ENCODE results near the gene DDX41. TPM values are rescaled to one million over a fixed set of nuclear protein-coding genes. Genes with fewer than 3 reads are reported as not detected.
"Not testable (repeated sequence)": the region's sequence is repeated elsewhere in the genome, so short reads cannot be mapped to it uniquely, and the experiment has no call there.

The DDX41 gene
- polyA plus RNA-seq, 1 donor from 2014 or later, result 74.2 TPM

GRCh38 chr5:177491983-177492746 lies 24.6 kb downstream of the DDX41 start:
- no peak overlapping the region for H3K27ac Mint-ChIP-seq
- H3K4me3 Mint-ChIP-seq, result no peak overlapping the region
- peaks cover 4% of the 10 kb centered on the region for H3K36me3 Mint-ChIP-seq
- H3K4me1 Mint-ChIP-seq, result peaks cover 5 to 28% (median 12%) of the 10 kb centered on the region in 3 donors
- H3K27me3 Mint-ChIP-seq, result no peaks in the 10 kb centered on the region
- H3K9me3 Mint-ChIP-seq, result no peaks in the 10 kb centered on the region

DNA sequence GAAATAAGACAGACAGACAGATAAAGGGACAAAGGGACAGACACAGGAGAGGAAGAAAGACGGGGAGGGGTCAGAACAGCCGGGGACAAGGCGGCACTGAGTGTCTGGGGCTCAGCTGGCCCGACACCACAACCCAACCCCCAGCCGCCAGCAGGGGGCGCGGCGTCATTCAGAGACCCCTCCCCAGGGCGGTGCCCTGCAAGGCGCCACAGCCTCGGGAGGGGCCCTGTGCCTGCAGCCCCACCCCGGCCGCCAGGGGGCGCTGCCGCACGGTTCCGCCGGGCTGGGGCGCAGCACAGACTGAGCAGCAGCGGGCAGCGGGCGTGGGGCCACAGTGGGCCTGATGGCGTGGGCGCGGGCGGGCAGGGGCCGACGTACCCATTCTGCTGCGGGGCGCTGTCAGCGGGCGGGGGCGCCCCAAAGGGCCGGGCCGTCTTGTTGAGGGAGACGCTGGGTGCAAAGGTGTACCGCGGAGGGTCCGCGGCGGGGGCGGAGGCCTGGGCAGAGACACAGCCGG lies 25.3 kb downstream of the DDX41 start:
- H3K9me3 Mint-ChIP-seq, result no peaks in the 10 kb centered on the region

DNA sequence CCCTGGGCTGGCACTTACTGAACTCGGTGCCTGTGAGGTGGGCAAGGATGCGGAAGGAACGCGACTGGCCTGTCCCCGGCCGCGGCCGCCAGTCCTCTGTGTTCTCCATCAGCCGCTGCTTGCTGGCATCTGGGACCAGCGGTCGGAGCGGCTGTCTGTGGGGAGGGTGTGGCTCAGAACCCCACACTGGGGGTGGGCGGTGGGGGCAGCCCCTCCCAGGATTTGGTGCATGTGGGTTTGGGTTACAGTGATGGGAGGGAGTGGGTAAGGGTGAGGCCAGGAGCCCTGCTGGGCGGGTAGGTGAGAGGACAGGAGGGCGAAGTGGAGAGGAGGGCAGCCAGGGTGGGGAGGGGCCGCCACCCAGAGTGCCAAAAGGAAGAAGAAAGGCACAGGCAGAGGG lies 25.8 kb downstream of the DDX41 start:
- Mint-ChIP-seq H3K9me3 (no peaks in the 10 kb centered on the region), H3K4me1 (peaks cover 5 to 25% (median 12%) of the 10 kb centered on the region in 3 donors), H3K27ac (peak overlapping the region in 2 of 3 donors; percentile 39 to 71), H3K27me3 (no peaks in the 10 kb centered on the region), H3K4me3 (no peak overlapping the region), H3K36me3 (peaks cover 4% of the 10 kb centered on the region)

More for the DNA sequence above, 25.3 kb downstream of the DDX41 start:
- Mint-ChIP-seq H3K4me3 (no peak overlapping the region), H3K27me3 (no peaks in the 10 kb centered on the region), H3K36me3 (peaks cover 4% of the 10 kb centered on the region), H3K4me1 (peaks cover 5 to 28% (median 12%) of the 10 kb centered on the region in 3 donors), H3K27ac (peak overlapping the region in 1 of 3 donors; percentile 39)

GRCh38 chr5:177490311-177490991 lies 26.3 kb downstream of the DDX41 start:
- H3K36me3 Mint-ChIP-seq, result peaks cover 4% of the 10 kb centered on the region
- peak overlapping the region in 1 of 4 donors; percentile 26 for H3K4me3 Mint-ChIP-seq
- no peaks in the 10 kb centered on the region for H3K9me3 Mint-ChIP-seq
- no peaks in the 10 kb centered on the region for H3K27me3 Mint-ChIP-seq
- peak overlapping the region in 1 of 3 donors; percentile 71 for H3K27ac Mint-ChIP-seq
- H3K4me1 Mint-ChIP-seq, result peaks cover 5 to 21% (median 12%) of the 10 kb centered on the region in 3 donors

DNA sequence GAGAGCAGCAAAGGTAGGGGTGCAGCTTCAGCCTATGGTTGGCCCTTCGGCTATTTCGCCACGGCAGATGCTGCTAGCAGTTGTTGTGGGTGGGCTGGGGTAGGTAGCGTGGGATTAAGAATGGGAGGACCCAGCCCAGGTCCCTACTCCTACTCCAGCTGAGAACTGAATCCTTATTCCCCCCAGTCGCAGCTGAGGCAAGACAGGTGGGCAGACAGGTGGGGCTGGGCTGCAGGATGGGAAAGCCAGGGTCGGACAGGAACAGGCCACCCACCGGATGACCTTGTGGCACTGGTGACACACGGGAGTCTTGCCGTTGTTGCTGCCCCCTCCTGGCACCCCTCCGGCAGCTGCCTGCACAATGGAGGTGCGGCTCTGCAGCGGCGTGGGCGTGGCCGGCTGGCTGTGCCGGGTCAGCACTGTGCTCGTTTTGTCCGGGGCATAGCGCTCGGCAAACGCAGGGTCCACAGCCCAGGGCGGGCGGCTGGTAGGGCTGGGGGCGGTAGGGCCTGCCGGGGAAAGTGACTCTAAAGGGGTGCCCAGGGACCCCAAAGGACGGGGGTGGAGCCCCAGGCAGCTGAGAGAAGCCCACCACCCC lies 27.5 kb downstream of the DDX41 start:
- Mint-ChIP-seq H3K9me3 (no peaks in the 10 kb centered on the region), H3K27ac (no peak overlapping the region), H3K4me1 (peaks cover 4 to 17% (median 12%) of the 10 kb centered on the region in 3 donors), H3K4me3 (peak overlapping the region in 1 of 4 donors; percentile 9), H3K36me3 (peaks cover 4% of the 10 kb centered on the region), H3K27me3 (no peaks in the 10 kb centered on the region)

DNA sequence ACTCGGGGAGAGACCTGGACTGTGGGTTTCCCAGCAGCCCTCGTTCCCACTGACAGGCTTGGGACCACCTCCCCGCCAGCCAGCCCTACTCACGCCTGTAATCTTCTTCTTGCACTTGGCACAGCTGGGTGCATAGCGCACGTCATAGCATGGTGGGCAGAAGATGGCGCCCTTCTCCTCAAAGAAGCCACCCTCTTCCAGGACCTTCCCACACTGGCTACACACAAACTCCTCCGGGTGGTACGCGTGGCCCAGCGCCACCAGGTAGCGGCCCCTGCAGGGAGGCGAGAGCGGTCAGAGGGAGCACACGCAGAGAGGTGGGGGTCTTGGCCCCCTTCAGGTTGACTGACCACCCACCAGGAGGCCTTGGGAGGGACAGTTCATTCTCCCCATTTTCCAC lies 28.8 kb downstream of the DDX41 start:
- H3K9me3 Mint-ChIP-seq, result no peaks in the 10 kb centered on the region

DNA sequence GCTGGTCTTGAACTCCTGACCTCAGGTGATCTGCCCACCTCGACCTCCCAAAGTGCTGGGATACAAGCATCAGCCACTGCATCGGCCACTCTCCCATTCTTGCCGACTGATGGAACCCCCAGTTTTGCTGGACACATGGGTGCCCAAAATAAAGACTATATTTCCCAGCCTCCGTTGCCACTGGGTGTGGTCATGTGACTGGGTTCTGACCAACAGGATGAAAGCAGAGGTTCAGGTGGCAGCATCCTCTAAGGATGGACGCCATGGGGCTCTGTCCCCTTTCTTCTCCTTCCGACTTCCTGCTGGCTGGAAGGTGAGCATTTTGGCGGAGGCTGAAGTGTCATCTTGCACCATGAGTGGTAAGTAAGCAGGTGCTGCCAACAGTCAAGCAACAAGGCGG lies 29.6 kb downstream of the DDX41 start:
- no peaks in the 10 kb centered on the region for H3K9me3 Mint-ChIP-seq
- no peaks in the 10 kb centered on the region for H3K27me3 Mint-ChIP-seq
- no peaks in the 10 kb centered on the region for H3K36me3 Mint-ChIP-seq
- H3K27ac Mint-ChIP-seq, result no peak overlapping the region
- H3K4me1 Mint-ChIP-seq, result peaks cover 0 to 7% (median 2%) of the 10 kb centered on the region in 3 donors
- no peak overlapping the region for H3K4me3 Mint-ChIP-seq

More for the DNA sequence above, 28.8 kb downstream of the DDX41 start:
- Mint-ChIP-seq H3K27ac (no peak overlapping the region), H3K4me3 (no peak overlapping the region), H3K36me3 (peaks cover 4% of the 10 kb centered on the region), H3K27me3 (no peaks in the 10 kb centered on the region), H3K4me1 (peaks cover 0 to 11% (median 5%) of the 10 kb centered on the region in 3 donors)

DNA sequence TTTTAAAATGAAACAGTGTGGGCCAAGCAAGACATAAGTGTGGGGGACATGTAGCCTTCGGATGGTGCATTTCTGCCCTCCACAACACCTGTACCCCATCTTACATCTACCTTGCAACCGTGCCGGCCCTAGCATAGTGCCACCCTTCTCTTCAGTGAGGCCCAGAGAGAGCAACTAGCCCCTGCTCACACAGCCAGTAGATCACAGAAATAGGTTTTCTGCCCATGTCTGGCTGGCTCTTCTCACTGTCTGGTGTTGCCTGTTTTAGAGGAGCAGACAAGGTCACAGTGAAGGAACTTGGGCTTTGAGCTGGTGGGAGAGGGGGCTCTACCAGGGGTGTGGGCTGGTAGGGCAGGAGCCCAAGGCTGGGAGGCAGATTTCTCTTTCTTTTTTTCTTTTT lies 30.5 kb downstream of the DDX41 start:
- H3K4me1 Mint-ChIP-seq, result peaks cover 0 to 7% (median 2%) of the 10 kb centered on the region in 3 donors
- H3K36me3 Mint-ChIP-seq, result no peaks in the 10 kb centered on the region
- H3K27me3 Mint-ChIP-seq, result no peaks in the 10 kb centered on the region
- no peak overlapping the region for H3K4me3 Mint-ChIP-seq
- H3K27ac Mint-ChIP-seq, result no peak overlapping the region
- no peaks in the 10 kb centered on the region for H3K9me3 Mint-ChIP-seq

DNA sequence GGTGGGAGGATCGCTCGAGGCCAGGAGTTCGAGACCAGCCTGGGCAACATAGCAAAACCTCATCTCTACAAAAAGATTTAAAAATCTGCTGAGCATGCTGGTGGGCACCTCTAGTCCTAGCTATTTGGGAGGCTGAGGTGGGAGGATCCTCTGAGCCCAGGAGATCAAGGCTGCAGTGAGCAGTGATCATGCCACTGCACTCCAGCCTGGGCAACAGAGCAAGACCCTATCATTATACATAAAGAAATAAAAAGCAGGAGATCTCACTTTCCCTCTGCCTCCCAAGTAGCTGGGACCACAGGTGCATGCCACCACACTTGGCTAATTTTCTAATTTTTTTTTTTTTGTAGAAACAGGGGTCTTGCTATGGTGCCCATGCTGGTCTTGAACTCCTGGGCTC lies 31.0 kb downstream of the DDX41 start:
- not testable (repeated sequence) for H3K27me3 Mint-ChIP-seq, H3K36me3 Mint-ChIP-seq, H3K4me3 Mint-ChIP-seq, H3K9me3 Mint-ChIP-seq, H3K27ac Mint-ChIP-seq, H3K4me1 Mint-ChIP-seq

GRCh38 chr5:177484902-177485549 lies 31.7 kb downstream of the DDX41 start:
- no peaks in the 10 kb centered on the region for H3K9me3 Mint-ChIP-seq
- no peak overlapping the region for H3K4me3 Mint-ChIP-seq
- no peak overlapping the region for H3K27ac Mint-ChIP-seq
- peaks cover under 1 to 2% (median 1%) of the 10 kb centered on the region in 3 donors for H3K4me1 Mint-ChIP-seq
- no peaks in the 10 kb centered on the region for H3K36me3 Mint-ChIP-seq
- H3K27me3 Mint-ChIP-seq, result no peaks in the 10 kb centered on the region

DNA sequence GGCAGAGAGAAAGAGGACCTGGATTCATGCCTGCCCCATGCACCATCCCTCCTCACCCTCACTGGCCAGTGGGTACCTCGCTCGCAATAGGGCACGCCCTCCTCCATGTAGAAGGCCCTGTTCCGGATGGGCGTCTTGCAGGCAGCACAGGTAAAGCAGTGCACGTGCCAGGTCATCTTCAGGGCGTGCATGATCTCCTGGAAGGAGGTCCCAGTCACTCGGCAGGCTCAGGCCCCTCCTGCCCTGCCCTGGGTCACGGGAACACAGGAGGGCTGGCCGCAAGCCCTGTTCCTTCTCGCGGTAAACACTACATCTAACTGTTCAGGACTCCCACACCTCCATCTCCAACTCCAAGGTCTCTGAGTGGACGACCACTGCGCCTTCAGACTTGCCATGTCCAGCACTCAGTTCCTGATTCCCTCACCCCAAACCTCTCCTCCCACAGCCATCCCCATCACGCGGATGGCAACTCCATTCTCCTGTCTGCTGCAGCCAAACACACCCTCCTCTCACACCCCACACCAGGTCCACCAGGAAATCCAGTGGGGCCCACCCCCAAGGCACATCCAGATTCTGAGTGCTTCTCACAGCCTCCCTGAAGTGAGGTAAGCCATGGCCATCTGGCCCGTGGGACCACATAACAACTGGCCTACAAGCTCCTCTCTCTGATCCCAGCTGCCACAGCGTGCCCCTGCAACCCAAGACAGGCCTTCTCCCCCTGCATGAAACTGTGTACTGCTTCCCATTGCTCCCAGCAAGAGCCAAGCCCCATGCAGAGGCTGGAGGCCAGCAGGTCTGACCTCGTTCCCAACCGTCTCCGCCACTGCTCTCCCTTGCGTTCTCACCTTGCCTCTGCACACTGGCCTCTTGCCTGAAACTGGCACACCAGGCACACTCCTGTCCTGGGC lies 32.5 kb downstream of the DDX41 start:
- Mint-ChIP-seq H3K9me3 (no peaks in the 10 kb centered on the region), H3K36me3 (no peaks in the 10 kb centered on the region), H3K4me3 (no peak overlapping the region), H3K27me3 (no peaks in the 10 kb centered on the region), H3K27ac (no peak overlapping the region), H3K4me1 (peaks cover 3 to 7% (median 5%) of the 10 kb centered on the region in 3 donors)

DNA sequence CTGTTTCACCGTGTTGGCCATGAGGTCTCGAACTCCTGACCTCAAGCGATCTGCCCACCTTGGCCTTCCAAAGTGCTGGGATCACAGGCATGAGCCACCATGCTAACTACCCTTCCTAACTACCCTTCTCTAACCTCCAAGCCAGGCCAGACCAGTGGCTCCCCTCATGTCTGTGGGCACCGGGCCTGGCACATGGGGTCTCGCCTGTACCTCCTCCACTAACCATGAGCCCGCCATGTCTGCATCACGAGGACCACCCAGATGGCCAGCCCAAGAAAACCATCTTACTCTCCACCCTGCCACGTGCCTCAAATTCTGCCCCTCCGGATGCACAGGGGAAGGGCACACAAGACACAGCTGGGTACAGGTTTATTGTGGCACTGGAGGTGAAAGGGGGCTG lies 33.7 kb downstream of the DDX41 start:
- Mint-ChIP-seq H3K27me3 (no peaks in the 10 kb centered on the region), H3K9me3 (no peaks in the 10 kb centered on the region), H3K4me3 (no peak overlapping the region), H3K27ac (no peak overlapping the region), H3K4me1 (peaks cover 5 to 13% (median 8%) of the 10 kb centered on the region in 3 donors), H3K36me3 (no peaks in the 10 kb centered on the region)

- Mint-ChIP-seq H3K4me1 (peaks cover 5 to 13% (median 8%) of the 10 kb centered on the region in 3 donors), H3K4me3 (no peak overlapping the region), H3K27ac (no peak overlapping the region), H3K27me3 (no peaks in the 10 kb centered on the region), H3K9me3 (no peaks in the 10 kb centered on the region), H3K36me3 (no peaks in the 10 kb centered on the region)
Measured at GRCh38 chr5:177482359-177482795, 34.4 kb downstream of the DDX41 start.

DNA sequence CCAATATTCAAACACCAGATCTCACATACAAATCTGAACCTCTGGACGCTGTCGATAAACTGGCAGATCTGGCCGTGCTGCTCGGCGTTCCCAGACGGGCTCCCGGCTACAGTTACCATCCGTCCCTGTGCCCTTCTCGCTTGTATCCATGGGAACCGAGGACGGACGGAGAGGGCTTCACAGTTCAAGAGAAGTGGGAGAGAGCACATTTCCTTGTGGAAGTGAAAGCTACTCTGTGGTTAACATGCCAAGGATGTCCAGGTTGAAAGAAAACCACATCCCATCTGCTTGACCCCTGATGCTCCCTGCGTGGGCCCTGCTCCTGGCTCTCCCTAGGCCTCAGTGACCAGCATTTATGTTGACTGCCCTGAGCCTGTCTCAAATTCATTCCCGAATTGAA lies 37.0 kb downstream of the DDX41 start:
- H3K27ac Mint-ChIP-seq, result no peak overlapping the region
- no peaks in the 10 kb centered on the region for H3K27me3 Mint-ChIP-seq
- H3K4me3 Mint-ChIP-seq, result no peak overlapping the region
- H3K4me1 Mint-ChIP-seq, result peaks cover 5 to 13% (median 11%) of the 10 kb centered on the region in 3 donors
- no peaks in the 10 kb centered on the region for H3K9me3 Mint-ChIP-seq
- H3K36me3 Mint-ChIP-seq, result no peaks in the 10 kb centered on the region
